Spleen (tissue), 11 donors: ENCODE results near the gene SPIRE2. TPM values are rescaled to one million over a fixed set of nuclear protein-coding genes. Genes with fewer than 3 reads are reported as not detected.

Source experiments
- DNase-seq: peaks from one replicate; pipeline ENCODE4 v3.0.0-alpha.2; 2020
- H3K27ac ChIP-seq, 8 donors: fragments of 200-600 bp; sonication (generic) in 7 of 8; 1 replicate in 4 of 8; 2 replicates in 4 of 8; pipeline versions ENCODE4 v1.5.0 to v1.8.0; 2016 to 2021; ENCODE audit warnings: inconsistent platforms in 4 of 8, mild to moderate bottlenecking in 4 of 8, moderate library complexity in 1 of 8
- H3K27me3 ChIP-seq, 7 donors: fragments of 200-600 bp; sonication (generic) in 6 of 7; replicated peaks in 1 of 7; 1 replicate in 4 of 7; 2 replicates in 3 of 7; pipeline versions ENCODE4 v1.5.0 to v1.8.0; 2016 to 2021; ENCODE audit warnings: inconsistent platforms in 3 of 7, mild to moderate bottlenecking in 1 of 7
- H3K36me3 ChIP-seq, 6 donors: fragments of 200-600 bp; sonication (generic) in 5 of 6; 1 replicate in 4 of 6; 2 replicates in 2 of 6; pipeline versions ENCODE4 v1.5.0 to v1.8.0; 2016 to 2021; ENCODE audit warnings: inconsistent platforms in 2 of 6
- H3K4me1 ChIP-seq, 6 donors: fragments of 200-600 bp; sonication (generic) in 5 of 6; 1 replicate in 3 of 6; 2 replicates in 3 of 6; pipeline versions ENCODE4 v1.5.0 to v1.8.0; 2016 to 2021; ENCODE audit warnings: inconsistent platforms in 3 of 6
- H3K4me3 ChIP-seq, 8 donors: fragments of 200-600 bp; sonication (generic) in 7 of 8; 1 replicate in 4 of 8; 2 replicates in 4 of 8; pipeline versions ENCODE4 v1.5.0 to v1.8.0; 2016 to 2021; ENCODE audit warnings: inconsistent platforms in 4 of 8, mild to moderate bottlenecking in 4 of 8, moderate library complexity in 2 of 8
- H3K9me3 ChIP-seq, 8 donors: fragments of 200-600 bp; sonication (generic) in 7 of 8; 1 replicate in 4 of 8; 2 replicates in 4 of 8; pipeline versions ENCODE4 v1.5.0 to v1.8.0; 2016 to 2021; ENCODE audit warnings: inconsistent platforms in 4 of 8
- CTCF ChIP-seq, 11 experiments: fragments of 200-600 bp in 7 of 11; fragments of 450-650 bp in 4 of 11; sonication (generic) in 4 of 11; IDR thresholded peaks in 8 of 11; conservative IDR thresholded peaks in 3 of 11; 1 replicate in 7 of 11; 2 replicates in 4 of 11; pipeline versions ENCODE4 v1.4.0 to v1.8.0; 2016 to 2021; ENCODE audit warnings: antibody characterized with exemption in 11 of 11, inconsistent platforms in 4 of 11, mild to moderate bottlenecking in 1 of 11
- POLR2A ChIP-seq, 3 donors: fragments of 450-650 bp; IDR thresholded peaks; one replicate each; pipeline ENCODE4 v1.5.1; 2017; ENCODE audit warnings: antibody characterized with exemption in 3 of 3, mild to moderate bottlenecking in 1 of 3
- POLR2AphosphoS5 ChIP-seq, 3 donors: sonication (generic); formaldehyde crosslinking; IDR thresholded peaks; one replicate each; pipeline ENCODE4 v1.5.1; 2017; ENCODE audit warnings: antibody characterized with exemption in 3 of 3
- WGBS, 5 donors: extraction: QIAGEN DNeasy Blood & Tissue Kit in 3 of 5; methylation state at CpG; one replicate each; pipeline versions ENCODE4 v1.1.5 to v1.1.7; 2013 to 2018; 5-methylcytosine and 5-hydroxymethylcytosine counted together
- intact Hi-C: fragments of 100-400 bp; cut with DNase I; formaldehyde crosslinking; loops from one replicate; pipeline ENCODE4 v1.15.0; 2023; ENCODE audit warnings: low total_unique reads
- polyA plus RNA-seq, 3 donors: library from polyadenylated mRNA; stranded (reverse); fragments of 200-250 nt; gene quantifications; one replicate each; pipeline ENCODE4 v1.2.1, GENCODE V29; 2013
- total RNA-seq, 7 donors: library from RNA; depleted of rRNA in 3 of 7; stranded (reverse); fragments of >200 nt in 3 of 7; fragmentation: NEBNext Ultra II Directional in 4 of 7; extraction: Animal tissue kit (Norgen Biotek cat#: 25700) in 4 of 7; gene quantifications; one replicate each; pipeline versions ENCODE4 v1.1.0 to v1.2.1, GENCODE V29; 2016 to 2021
- donor health status: healthy with polysubstance abuse.
- donor health status: DM: no; HTN: no; CAD: no; lungs with moderate emphysema.
- donor health status: DM: no; HTN: no; CAD: no.
- donor health status: Bipolar disorder and iron deficiency.
- donor health status: healthy.
- donor health status: DM: no; HTN: no; CAD: no.
- donor health status: DM: yes; HTN: yes; CAD: no.

SPIRE2 gene
- total and polyA plus RNA-seq, 10 donors, result 0.80 to 3.2 (median 1.9) TPM

GRCh38 chr16:89862732-89863131 is 34.5 kb downstream of the SPIRE2 start:
- peaks cover 13 to 42% (median 34%) of the 10 kb centered on the region in 6 donors for H3K4me1 ChIP-seq
- intact Hi-C loops, result loop anchor here (5.0 kb wide), 1 partner anchor 155 kb away; no protein-coding TSS in a partner anchor
- 88 to 98% (median 98%) methylated on average over 6 of the region's 6 CpGs for WGBS, 5 donors
- no peak for TF ChIP-seq POLR2AphosphoS5 (IDR thresholded peaks at IDR 0.05)
- TF ChIP-seq POLR2A (IDR thresholded peaks at IDR 0.05), result no peak
- no peak for TF ChIP-seq CTCF (IDR thresholded peaks at IDR 0.05 in 8 of 11, conservative IDR thresholded peaks at IDR 0.05 in 3 of 11)
- DNase-seq, result no peak
- H3K9me3 ChIP-seq, result peaks cover 0 to 5% (median 3%) of the 10 kb centered on the region in 8 donors
- H3K27me3 ChIP-seq, result peaks cover 0 to 16% (median 0%) of the 10 kb centered on the region in 7 donors
- no peak overlapping the region for H3K4me3 ChIP-seq
- H3K36me3 ChIP-seq, result no peaks in the 10 kb centered on the region
- H3K27ac ChIP-seq, result peak overlapping the region in 4 of 8 donors; percentile 78 to 87 (median 84)

GRCh38 chr16:89863741-89864526 is 35.7 kb downstream of the SPIRE2 start:
- Histone ChIP-seq H3K27me3 (peaks cover 0 to 9% (median 0%) of the 10 kb centered on the region in 7 donors), H3K27ac (peak overlapping the region; percentile 69 to 87 (median 80)), H3K4me1 (peaks cover 13 to 42% (median 34%) of the 10 kb centered on the region in 6 donors), H3K36me3 (no peaks in the 10 kb centered on the region), H3K4me3 (peak overlapping the region in 2 of 8 donors; percentile 6 to 51), H3K9me3 (peaks cover 0 to 13% (median 9%) of the 10 kb centered on the region in 8 donors)
- 15 to 27% (median 20%) methylated on average over 21 of the region's 21 CpGs for WGBS, 5 donors
- intact Hi-C loops, result loop anchor here (5.0 kb wide), 1 partner anchor 157 kb away; no protein-coding TSS in a partner anchor
- TF ChIP-seq POLR2AphosphoS5 (IDR thresholded peaks at IDR 0.05), result peak in 2 of 3 donors; percentile 65 to 66
- TF ChIP-seq POLR2A (IDR thresholded peaks at IDR 0.05), result no peak
- peak; percentile 83 for DNase-seq

GRCh38 chr16:89864527-89864820 is 36.2 kb downstream of the SPIRE2 start:
- peaks cover 0 to under 1% (median 0%) of the 10 kb centered on the region in 6 donors for H3K36me3 ChIP-seq
- DNase-seq, result no peak
- H3K4me1 ChIP-seq, result peaks cover 13 to 42% (median 34%) of the 10 kb centered on the region in 6 donors
- peaks cover 0 to 7% (median 0%) of the 10 kb centered on the region in 7 donors for H3K27me3 ChIP-seq
- H3K9me3 ChIP-seq, result peaks cover 0 to 13% (median 9%) of the 10 kb centered on the region in 8 donors
- WGBS, 5 donors, result 64 to 79% (median 70%) methylated on average over 5 of the region's 5 CpGs
- TF ChIP-seq CTCF (IDR thresholded peaks at IDR 0.05 in 8 of 11, conservative IDR thresholded peaks at IDR 0.05 in 3 of 11) (no peak), POLR2A (IDR thresholded peaks at IDR 0.05) (no peak)
- H3K4me3 ChIP-seq, result peak overlapping the region in 1 of 8 donors; percentile 51
- intact Hi-C loops, result loop anchor here (5.0 kb wide), 1 partner anchor 157 kb away; no protein-coding TSS in a partner anchor
- peak overlapping the region; percentile 69 to 87 (median 80) for H3K27ac ChIP-seq

- peaks cover 0 to 7% (median 0%) of the 10 kb centered on the region in 6 donors for H3K36me3 ChIP-seq
- 78 to 87% (median 79%) methylated on average over 5 of the region's 5 CpGs for WGBS, 5 donors
- intact Hi-C loops, result no loop called here
- peaks cover 16 to 37% (median 31%) of the 10 kb centered on the region in 6 donors for H3K4me1 ChIP-seq
- DNase-seq, result no peak
- no peak overlapping the region for H3K27ac ChIP-seq
- H3K27me3 ChIP-seq, result no peaks in the 10 kb centered on the region
- H3K4me3 ChIP-seq, result no peak overlapping the region
- TF ChIP-seq POLR2AphosphoS5 (IDR thresholded peaks at IDR 0.05) (no peak), CTCF (IDR thresholded peaks at IDR 0.05 in 8 of 11, conservative IDR thresholded peaks at IDR 0.05 in 3 of 11) (no peak), POLR2A (IDR thresholded peaks at IDR 0.05) (no peak)
- peaks cover 0 to 13% (median 9%) of the 10 kb centered on the region in 8 donors for H3K9me3 ChIP-seq
Measured at GRCh38 chr16:89867918-89868317, 39.6 kb downstream of the SPIRE2 start.
